Frontal cortex (tissue), 4 donors: ENCODE measurements around the gene KRT34. TPM values are rescaled to one million over a fixed set of nuclear protein-coding genes. Genes with fewer than 3 reads are reported as not detected.

Source experiments
- DNase-seq, 2 donors: peaks; one replicate each; pipeline ENCODE4 v3.0.0; 2012; ENCODE audit warnings: low spot score in 2 of 2
- FAIRE-seq: peaks from 2 replicates; lab custom pipeline; 2012; peaks lifted over from hg19 to GRCh38; lab: Jason Lieb, UNC
- total RNA-seq: library from RNA; depleted of rRNA; stranded (reverse); fragments of >200 nt; gene quantifications from one replicate; pipeline ENCODE4 v1.2.3, GENCODE V29; 2014
- donor health status: control.
- donor health status: control.
- donor health status: control.

The KRT34 gene
- total RNA-seq, 1 donor from 2014 or later, result 0.41 TPM

GRCh38 chr17:41335747-41336146, 46.4 kb downstream of the KRT34 start:
- DNase-seq (no peak), FAIRE-seq (no peak)

GRCh38 chr17:41334385-41335305, 47.5 kb downstream of the KRT34 start:
- FAIRE-seq, result no peak
- no peak for DNase-seq

GRCh38 chr17:41333836-41334235, 48.3 kb downstream of the KRT34 start:
- DNase-seq (no peak), FAIRE-seq (no peak)

- FAIRE-seq, result no peak
- DNase-seq, result no peak
Observed at GRCh38 chr17:41333098-41333497, 49.0 kb downstream of the KRT34 start.

GRCh38 chr17:41332239-41332638, 49.9 kb downstream of the KRT34 start:
- no peak for FAIRE-seq
- no peak for DNase-seq

GRCh38 chr17:41331606-41332005, 50.5 kb downstream of the KRT34 start:
- DNase-seq (no peak), FAIRE-seq (no peak)

- no peak for FAIRE-seq
- DNase-seq, result peak in 1 of 2 donors; percentile 40
Observed at GRCh38 chr17:41329279-41329948, 52.7 kb downstream of the KRT34 start.

- DNase-seq (no peak), FAIRE-seq (no peak)
Observed at GRCh38 chr17:41328207-41328606, 53.9 kb downstream of the KRT34 start.

Other genes with a start within 250 kb of the KRT34 start
- not detected for gene KRTAP4-6, start 241.8 kb downstream of the KRT34 start, total RNA-seq
- gene KRTAP4-5, start 232.5 kb downstream of the KRT34 start, total RNA-seq, result not detected
- gene KRTAP4-4, start 221.6 kb downstream of the KRT34 start, total RNA-seq, result not detected
- not detected for gene KRTAP4-3, start 214.1 kb downstream of the KRT34 start, total RNA-seq
- gene KRTAP4-2, start 204.1 kb downstream of the KRT34 start, total RNA-seq, result not detected
- not detected for gene KRTAP4-1, start 197.4 kb downstream of the KRT34 start, total RNA-seq
- gene KRTAP9-1, start 192.4 kb downstream of the KRT34 start, total RNA-seq, result not detected
- gene KRTAP9-2, start 155.7 kb downstream of the KRT34 start, total RNA-seq, result not detected
- gene KRTAP9-3, start 149.9 kb downstream of the KRT34 start, total RNA-seq, result not detected
- not detected for gene KRTAP9-8, start 144.3 kb downstream of the KRT34 start, total RNA-seq
- gene KRTAP9-4, start 132.6 kb downstream of the KRT34 start, total RNA-seq, result not detected
- gene KRTAP9-9, start 126.9 kb downstream of the KRT34 start, total RNA-seq, result not detected
- gene KRTAP9-6, start 116.9 kb downstream of the KRT34 start, total RNA-seq, result not detected
- not detected for gene KRTAP9-7, start 106.6 kb downstream of the KRT34 start, total RNA-seq
- gene KRTAP29-1, start 79.5 kb downstream of the KRT34 start, total RNA-seq, result not detected
- not detected for gene KRTAP16-1, start 73.0 kb downstream of the KRT34 start, total RNA-seq
- gene KRTAP17-1, start 66.6 kb downstream of the KRT34 start, total RNA-seq, result not detected
- not detected for gene KRT33A, start 31.5 kb downstream of the KRT34 start, total RNA-seq
- gene KRT33B, start 12.5 kb downstream of the KRT34 start, total RNA-seq, result not detected
- gene KRT31, start 15.3 kb upstream of the KRT34 start, total RNA-seq, result 1.2 TPM
- not detected for gene KRT37, start 42.3 kb upstream of the KRT34 start, total RNA-seq
- not detected for gene KRT38, start 58.7 kb upstream of the KRT34 start, total RNA-seq
- not detected for gene KRT32, start 85.1 kb upstream of the KRT34 start, total RNA-seq
- not detected for gene KRT35, start 98.8 kb upstream of the KRT34 start, total RNA-seq
- gene KRT36, start 107.6 kb upstream of the KRT34 start, total RNA-seq, result not detected
- gene KRT13, start 123.3 kb upstream of the KRT34 start, total RNA-seq, result not detected
- gene KRT15, start 136.6 kb upstream of the KRT34 start, total RNA-seq, result not detected
- gene KRT19, start 146.0 kb upstream of the KRT34 start, total RNA-seq, result 24.5 TPM
- gene KRT9, start 189.8 kb upstream of the KRT34 start, total RNA-seq, result not detected
- gene KRT14, start 204.6 kb upstream of the KRT34 start, total RNA-seq, result not detected
- gene KRT16, start 230.5 kb upstream of the KRT34 start, total RNA-seq, result not detected
- gene KRT17, start 242.3 kb upstream of the KRT34 start, total RNA-seq, result under 0.01 TPM